B cell (primary cell): ENCODE data around the gene HOMER2. TPM values are rescaled to one million over a fixed set of nuclear protein-coding genes. Genes with fewer than 3 reads are reported as not detected.

Source experiments
- ATAC-seq: fragments of 200-7000 bp; cut with Tn5 transposase; one replicate; pipeline ENCODE4 v1.10.0; 2021; ENCODE audit warnings: low read depth, mild to moderate bottlenecking, moderate number of reproducible peaks, moderate library complexity
- CTCF ChIA-PET: fragments of 350-600 bp; sonication (Branson Sonifier 250); formaldehyde crosslinking; loops from one replicate; lab custom pipeline; 2021; ENCODE audit warnings: antibody characterized with exemption, inconsistent platforms; lab: Charles Lee
- POLR2A ChIA-PET: fragments of 350-600 bp; sonication (Branson Sonifier 250); formaldehyde crosslinking; loops from one replicate; lab custom pipeline; 2021; ENCODE audit warnings: antibody characterized with exemption; lab: Charles Lee
- DNase-seq: peaks from one replicate; pipeline ENCODE4 v3.0.0; 2013
- H2AFZ ChIP-seq: 2 replicates; pipeline ENCODE4 v1.6.1; 2012; ENCODE audit warnings: mild to moderate bottlenecking, low read depth, low read length; ENCODE audit not compliant: insufficient read depth, poor library complexity, severe bottlenecking
- H3K27ac ChIP-seq, 2 donors: 1 replicate in 1 of 2; 2 replicates in 1 of 2; pipeline ENCODE4 v1.5.1; 2012 to 2013; ENCODE audit warnings: low read length in 2 of 2, mild to moderate bottlenecking in 2 of 2, moderate library complexity in 1 of 2
- H3K27me3 ChIP-seq, 4 experiments: fragments of 200-600 bp in 1 of 4; sonication (generic) in 1 of 4; replicated peaks in 1 of 4; 1 replicate in 2 of 4; 2 replicates in 2 of 4; pipeline versions ENCODE4 v1.6.1 to v1.7.0; 2013 to 2016; ENCODE audit warnings: low read length in 3 of 4, mild to moderate bottlenecking in 2 of 4, mixed read lengths in 1 of 4, moderate library complexity in 1 of 4; ENCODE audit not compliant: insufficient read depth in 4 of 4, control insufficient read depth in 3 of 4; ENCODE audit errors: control extremely low read depth in 1 of 4
- H3K36me3 ChIP-seq, 2 experiments: replicated peaks in 1 of 2; 1 replicate in 1 of 2; 2 replicates in 1 of 2; pipeline versions ENCODE4 v1.6.1 to v1.7.1; 2013; ENCODE audit warnings: low read length in 1 of 2; ENCODE audit not compliant: insufficient read depth in 2 of 2, control insufficient read depth in 1 of 2; ENCODE audit errors: control extremely low read depth in 1 of 2, extremely low read depth in 1 of 2
- H3K4me1 ChIP-seq, 2 donors: fragments of 200-600 bp in 1 of 2; sonication (generic) in 1 of 2; 1 replicate in 1 of 2; 2 replicates in 1 of 2; pipeline versions ENCODE4 v1.5.1 to v1.6.1; 2013 to 2017; ENCODE audit warnings: low read length in 2 of 2; ENCODE audit not compliant: control insufficient read depth in 2 of 2, insufficient read depth in 2 of 2
- H3K4me2 ChIP-seq: replicated peaks from 2 replicates; pipeline ENCODE3; 2012; ENCODE audit warnings: mild to moderate bottlenecking, low read depth, low read length; ENCODE audit not compliant: poor library complexity, severe bottlenecking
- H3K4me3 ChIP-seq, 5 experiments: fragments of 200-600 bp in 1 of 5; sonication (generic) in 1 of 5; 1 replicate in 3 of 5; 2 replicates in 2 of 5; pipeline versions ENCODE4 v1.5.1 to v1.7.0; 2011 to 2016; ENCODE audit warnings: low read length in 4 of 5, mild to moderate bottlenecking in 4 of 5, low read depth in 2 of 5, control low read depth in 1 of 5, moderate library complexity in 1 of 5; ENCODE audit not compliant: insufficient read depth in 1 of 5; ENCODE audit errors: control extremely low read depth in 1 of 5, extremely low read depth in 1 of 5
- H3K79me2 ChIP-seq: fragments of 200-600 bp; sonication (generic); one replicate; pipeline ENCODE4 v1.6.0; 2016; ENCODE audit warnings: low read length; ENCODE audit not compliant: control insufficient read depth, insufficient read depth
- H3K9ac ChIP-seq: fragments of 200-600 bp; sonication (generic); 2 replicates; pipeline ENCODE4 v1.6.1; 2017; ENCODE audit warnings: mild to moderate bottlenecking, low read length, moderate library complexity
- H3K9me3 ChIP-seq, 3 donors: one replicate each; pipeline versions ENCODE4 v1.6.1 to v1.7.1; 2013; ENCODE audit warnings: low read length in 2 of 3; ENCODE audit not compliant: control insufficient read depth in 2 of 3, insufficient read depth in 1 of 3; ENCODE audit errors: control extremely low read depth in 1 of 3
- H4K20me1 ChIP-seq: 2 replicates; pipeline ENCODE4 v1.6.0; 2012; ENCODE audit warnings: mild to moderate bottlenecking, low read length; ENCODE audit not compliant: insufficient read depth, control insufficient read depth, poor library complexity, severe bottlenecking
- H3K27ac Mint-ChIP-seq: one replicate; pipeline ENCODE4 v1.8.0; 2021; ENCODE audit warnings: mixed read lengths
- H3K27me3 Mint-ChIP-seq: one replicate; pipeline ENCODE4 v1.8.0; 2021; ENCODE audit warnings: mixed read lengths
- H3K4me1 Mint-ChIP-seq: one replicate; pipeline ENCODE4 v1.8.0; 2021; ENCODE audit warnings: mixed read lengths
- H3K4me3 Mint-ChIP-seq: one replicate; pipeline ENCODE4 v1.8.0; 2021; ENCODE audit warnings: mixed read lengths
- H3K9me3 Mint-ChIP-seq: one replicate; pipeline ENCODE4 v1.8.0; 2022; ENCODE audit warnings: mixed read lengths; ENCODE audit not compliant: insufficient read depth
- CTCF ChIP-seq: fragments of 200-600 bp; IDR thresholded peaks from one replicate; pipeline ENCODE4 v1.8.0; 2022; ENCODE audit warnings: antibody characterized with exemption, mild to moderate bottlenecking
- EZH2 ChIP-seq: IDR thresholded peaks from 2 replicates; pipeline ENCODE4 v1.6.1; 2012; ENCODE audit warnings: borderline replicate concordance, low read depth, mild to moderate bottlenecking, moderate library complexity, low read length; ENCODE audit not compliant: insufficient read depth, poor library complexity, severe bottlenecking
- WGBS: methylation state at CpG from one replicate; pipeline ENCODE4 v1.1.5; 2013; ENCODE audit warnings: missing lambda C conversion rate; ENCODE audit not compliant: insufficient coverage; 5-methylcytosine and 5-hydroxymethylcytosine counted together
- intact Hi-C: fragments of 100-400 bp; cut with micrococcal nuclease; formaldehyde crosslinking; loops from one replicate; pipeline ENCODE4 v1.10.0; 2022
- polyA plus RNA-seq: library from polyadenylated mRNA; depleted of rRNA; stranded (reverse); fragments of >200 nt; gene quantifications from 2 replicates; pipeline ENCODE4 v1.2.3, GENCODE V29; 2012
- total RNA-seq, 2 donors: library from RNA; stranded (reverse); fragments of 120-200 nt in 1 of 2; gene quantifications; 1 replicate in 1 of 2; 2 replicates in 1 of 2; pipeline versions ENCODE4 v1.2.3 to v1.2.4, GENCODE V29; 2013 to 2022

HOMER2 gene
- total and polyA plus RNA-seq, 2 donors (not counting 1 experiment from before 2014, with no cell fraction given): 5.7 to 19.5 TPM

DNA sequence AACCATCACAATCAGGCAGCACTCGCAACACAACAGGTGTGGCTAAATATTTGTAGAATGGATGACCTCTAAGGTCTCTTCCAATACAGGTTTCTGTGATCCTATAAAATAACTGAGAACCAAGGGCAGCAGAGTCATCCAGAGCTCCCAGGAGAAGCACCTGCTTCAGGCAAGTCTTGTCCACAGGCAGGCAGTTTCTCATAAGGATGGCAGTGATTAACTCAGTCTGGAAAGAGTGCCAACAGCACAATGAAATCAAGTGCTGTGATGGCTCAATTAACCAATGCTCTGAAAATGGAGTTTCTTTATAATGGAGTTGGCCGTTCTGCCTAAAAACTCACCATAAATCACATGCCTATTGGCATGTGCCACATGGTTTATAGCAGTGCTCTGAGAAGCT lies 70.8 kb downstream of the HOMER2 start:
- intact Hi-C loops: no loop called here
- Histone ChIP-seq H3K4me2 (no peak overlapping the region), H3K4me1 (no peaks in the 10 kb centered on the region), H3K79me2 (no peaks in the 10 kb centered on the region), H3K36me3 (no peaks in the 10 kb centered on the region), H3K27ac (no peak overlapping the region), H3K4me3 (no peak overlapping the region), H3K27me3 (no peaks in the 10 kb centered on the region), H3K9ac (no peak overlapping the region), H4K20me1 (no peaks in the 10 kb centered on the region), H2AFZ (no peak overlapping the region), H3K9me3 (no peaks in the 10 kb centered on the region)
- ATAC-seq (no peak), DNase-seq (no peak)
- H3K27ac Mint-ChIP-seq: no peak overlapping the region
- WGBS: 100% methylated on average over 1 of the region's 2 CpGs
- H3K4me3 Mint-ChIP-seq: no peak overlapping the region
- POLR2A ChIA-PET: no interaction called here
- CTCF ChIA-PET: no interaction called here
- TF ChIP-seq CTCF (no peak), EZH2 (no peak)
- H3K27me3 Mint-ChIP-seq: no peaks in the 10 kb centered on the region
- no peaks in the 10 kb centered on the region for H3K4me1 Mint-ChIP-seq
- H3K9me3 Mint-ChIP-seq: no peaks in the 10 kb centered on the region

DNA sequence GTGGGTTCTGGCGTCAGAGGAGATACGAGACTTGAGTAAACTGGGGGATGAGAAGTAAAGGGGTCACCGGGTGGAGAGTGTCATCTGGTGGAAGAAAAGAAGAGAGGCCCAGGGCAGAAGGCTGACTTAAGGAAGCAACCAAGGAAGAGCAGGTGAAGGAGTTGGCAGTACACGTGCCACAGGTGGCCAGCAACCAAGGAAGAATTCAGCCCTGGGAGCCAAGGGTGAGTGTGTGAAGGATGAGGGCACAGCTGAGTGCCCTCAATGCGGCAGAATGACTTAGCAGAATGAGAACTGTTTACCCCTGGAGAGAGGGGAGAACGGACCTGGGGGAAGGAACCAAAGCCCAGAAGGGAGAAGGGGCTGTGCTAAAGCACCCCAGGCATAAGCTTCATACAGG lies 71.8 kb downstream of the HOMER2 start:
- Mint-ChIP-seq H3K4me3 (no peak overlapping the region), H3K9me3 (no peaks in the 10 kb centered on the region), H3K27ac (no peak overlapping the region), H3K27me3 (no peaks in the 10 kb centered on the region), H3K4me1 (no peaks in the 10 kb centered on the region)
- Histone ChIP-seq H2AFZ (no peak overlapping the region), H3K79me2 (no peaks in the 10 kb centered on the region), H3K27me3 (no peaks in the 10 kb centered on the region), H3K9me3 (no peaks in the 10 kb centered on the region), H3K27ac (no peak overlapping the region), H3K4me3 (no peak overlapping the region), H3K4me2 (no peak overlapping the region), H3K4me1 (no peaks in the 10 kb centered on the region), H3K36me3 (no peaks in the 10 kb centered on the region), H3K9ac (no peak overlapping the region), H4K20me1 (no peaks in the 10 kb centered on the region)
- CTCF ChIA-PET: no interaction called here
- TF ChIP-seq EZH2: no peak
- TF ChIP-seq CTCF: no peak
- 67% methylated on average over 5 of the region's 6 CpGs for WGBS
- ATAC-seq (no peak), DNase-seq (no peak)
- intact Hi-C loops: no loop called here
- POLR2A ChIA-PET: no interaction called here
